Measurements from ENCODE around the gene TRAPPC10.
"Not testable (repeated sequence)": the region's sequence is repeated elsewhere in the genome, so short reads cannot be mapped to it uniquely, and the experiment has no call there.

Gene TRAPPC10

GRCh38 chr21:44090325-44090724, 78.2 kb downstream of the TRAPPC10 start:
- DNase-seq, result peak; percentile 23

GRCh38 chr21:44092211-44092610, 80.1 kb downstream of the TRAPPC10 start:
- DNase-seq, result peak; percentile 12

- DNase-seq, result peak; percentile 14
Observed at GRCh38 chr21:44093761-44094160, 81.7 kb downstream of the TRAPPC10 start.

GRCh38 chr21:44094832-44095231, 82.7 kb downstream of the TRAPPC10 start:
- no peak for DNase-seq

- not testable (repeated sequence) for DNase-seq
Observed at GRCh38 chr21:44098507-44098906, 86.4 kb downstream of the TRAPPC10 start.

GRCh38 chr21:44098964-44099363, 86.9 kb downstream of the TRAPPC10 start:
- DNase-seq, result not testable (repeated sequence)

- peak; percentile 52 for DNase-seq
Observed at GRCh38 chr21:44107026-44107501, 95.0 kb downstream of the TRAPPC10 start, which contains the start of gene PWP2. Gene PWP2 (plus strand): TSS chr21:44107399. CDS start chr21:44107417, 18 bp downstream.

GRCh38 chr21:44107589-44107988, 95.5 kb downstream of the TRAPPC10 start:
- not testable (repeated sequence) for DNase-seq

GRCh38 chr21:44113702-44114371, 101.7 kb downstream of the TRAPPC10 start:
- not testable (repeated sequence) for DNase-seq

GRCh38 chr21:44122131-44122530, 110.0 kb downstream of the TRAPPC10 start:
- not testable (repeated sequence) for DNase-seq

- not testable (repeated sequence) for DNase-seq
Observed at GRCh38 chr21:44127827-44128226, 115.7 kb downstream of the TRAPPC10 start.

GRCh38 chr21:44133715-44134057, 121.6 kb downstream of the TRAPPC10 start:
- not testable (repeated sequence) for DNase-seq

GRCh38 chr21:44134732-44135131, 122.6 kb downstream of the TRAPPC10 start:
- DNase-seq, result not testable (repeated sequence)

GRCh38 chr21:44138039-44138438, 125.9 kb downstream of the TRAPPC10 start:
- not testable (repeated sequence) for DNase-seq

- DNase-seq, result peak; percentile 16
Observed at GRCh38 chr21:44139787-44140551, 127.9 kb downstream of the TRAPPC10 start.

- not testable (repeated sequence) for DNase-seq
Observed at GRCh38 chr21:44140552-44140932, 128.4 kb downstream of the TRAPPC10 start.

GRCh38 chr21:44142470-44142869, 130.4 kb downstream of the TRAPPC10 start:
- not testable (repeated sequence) for DNase-seq

GRCh38 chr21:44143380-44143779, 131.3 kb downstream of the TRAPPC10 start:
- DNase-seq, result not testable (repeated sequence)

- not testable (repeated sequence) for DNase-seq
Observed at GRCh38 chr21:44143996-44144395, 131.9 kb downstream of the TRAPPC10 start.

- not testable (repeated sequence) for DNase-seq
Observed at GRCh38 chr21:44144784-44145602, 132.9 kb downstream of the TRAPPC10 start.

- DNase-seq, result not testable (repeated sequence)
Observed at GRCh38 chr21:44145616-44146015, 133.5 kb downstream of the TRAPPC10 start.

GRCh38 chr21:44147108-44147507, 135.0 kb downstream of the TRAPPC10 start:
- not testable (repeated sequence) for DNase-seq

- not testable (repeated sequence) for DNase-seq
Observed at GRCh38 chr21:44150255-44150654, 138.1 kb downstream of the TRAPPC10 start.

All from stimulated activated CD8-positive, alpha-beta memory T cell treated with anti-CD3 and anti-CD28 coated beads, Interleukin-4, amount 100 ng/mL, for 48 hours (primary cell).